AG08395 (cell line): Measurements from ENCODE around the gene PHACTR3.

Experiments
- DNase-seq: peaks from one replicate; pipeline ENCODE4 v3.0.0; 2012; ENCODE audit warnings: mixed read lengths, low spot score

PHACTR3 gene

DNA sequence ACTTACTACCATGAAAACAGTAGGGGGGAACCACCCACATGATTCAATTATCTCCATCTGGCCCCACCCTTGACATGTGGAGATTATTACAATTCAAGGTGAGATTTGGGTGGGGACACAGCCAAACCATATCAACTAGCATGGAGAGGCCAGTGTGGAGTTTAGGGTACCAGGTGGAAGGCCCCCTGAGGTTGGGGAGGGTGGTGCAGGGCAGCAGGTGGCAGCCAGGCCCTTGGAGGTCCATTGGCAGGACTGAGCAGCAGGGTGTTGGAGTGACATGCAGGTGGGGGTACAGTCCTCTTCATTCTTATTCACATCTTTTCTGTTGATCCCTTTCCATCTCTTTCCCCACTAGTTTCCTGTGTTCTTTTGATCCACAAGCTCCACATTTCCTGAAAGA is 42.9 kb downstream of the PHACTR3 start:
- DNase-seq: no peak

DNA sequence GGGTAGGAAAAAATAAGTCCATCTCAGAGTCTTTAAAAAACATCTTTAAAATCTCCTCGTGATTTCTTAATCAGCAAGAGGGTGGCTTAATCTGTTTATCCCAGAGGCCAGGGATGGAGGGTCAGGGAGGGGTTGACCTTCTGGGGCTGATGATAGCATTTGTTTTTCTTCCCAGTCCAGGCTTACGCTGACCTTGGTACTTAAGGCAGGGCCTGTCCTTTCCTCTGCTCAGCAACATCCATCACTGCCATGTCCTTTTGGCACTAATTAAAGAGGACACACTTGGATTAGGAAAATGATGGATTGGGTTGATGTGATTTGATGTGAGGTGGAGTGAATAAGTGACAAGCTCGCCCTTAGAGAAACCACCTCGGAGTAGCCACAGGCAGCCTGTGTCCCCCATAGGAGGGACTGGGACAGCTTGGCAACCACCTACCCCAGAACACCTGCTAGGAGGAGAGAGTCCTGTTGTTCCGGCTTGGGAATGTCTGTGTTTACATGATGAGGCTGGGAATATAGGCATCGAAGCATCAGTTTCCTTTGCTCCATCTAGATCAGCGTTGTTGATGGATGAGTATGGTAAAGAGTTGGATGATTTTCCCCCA is 44.2 kb downstream of the PHACTR3 start:
- DNase-seq: no peak

- peak; percentile 24 for DNase-seq
These were observed 46.1 kb downstream of the PHACTR3 start for GRCh38 chr20:59650418-59650817.

DNA sequence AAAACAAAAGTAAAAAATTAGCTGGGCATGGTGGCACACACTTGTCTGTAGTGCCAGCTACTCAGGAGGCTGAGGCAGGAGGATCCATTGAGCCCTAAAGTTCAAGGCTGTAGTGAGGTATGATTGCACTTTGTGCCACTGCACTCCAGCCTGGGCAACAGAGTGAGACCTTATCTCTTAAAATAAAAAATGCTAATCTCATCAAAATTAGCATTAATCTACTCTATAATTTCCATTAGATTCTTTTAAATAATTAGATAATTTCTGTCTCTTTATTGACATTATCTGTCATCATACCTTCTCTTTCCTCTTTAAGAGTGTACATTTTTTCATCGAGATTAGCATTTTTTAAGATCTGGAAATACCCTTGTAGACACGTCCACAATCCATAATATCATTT is 48.0 kb downstream of the PHACTR3 start:
- DNase-seq: no peak

GRCh38 chr20:59656417-59656816 is 52.1 kb downstream of the PHACTR3 start:
- DNase-seq: no peak

DNA sequence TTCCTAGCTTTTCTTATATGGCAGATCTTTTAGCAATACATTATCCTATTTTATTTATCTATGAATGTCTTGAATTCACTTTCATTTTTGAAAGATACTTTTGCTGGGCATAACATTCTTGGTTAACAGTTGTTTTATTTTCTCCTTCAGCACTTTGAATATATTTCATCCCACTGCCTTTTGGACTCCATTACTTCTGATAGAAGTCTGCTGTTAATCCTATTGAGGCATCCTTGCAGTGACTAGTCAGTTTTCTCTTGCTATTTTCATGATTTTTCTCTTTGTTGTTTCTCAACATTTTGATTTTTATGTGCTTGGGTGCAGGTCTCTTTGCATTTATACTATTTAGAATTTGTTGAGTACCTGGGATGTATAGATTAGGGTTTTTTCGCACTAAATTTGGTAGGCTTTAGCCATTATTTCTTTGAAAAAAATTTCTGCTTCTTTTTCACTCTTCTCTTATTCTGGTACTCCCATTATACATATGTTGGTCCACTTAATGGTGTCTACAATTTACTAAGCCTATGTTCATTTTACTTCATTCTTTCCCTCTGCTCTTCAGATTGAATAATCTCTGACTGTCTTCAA is 53.2 kb downstream of the PHACTR3 start:
- no peak for DNase-seq

- no peak for DNase-seq
These were observed 56.1 kb downstream of the PHACTR3 start for GRCh38 chr20:59660471-59660870.

- no peak for DNase-seq
These were observed 56.8 kb downstream of the PHACTR3 start for GRCh38 chr20:59661153-59661552.

DNA sequence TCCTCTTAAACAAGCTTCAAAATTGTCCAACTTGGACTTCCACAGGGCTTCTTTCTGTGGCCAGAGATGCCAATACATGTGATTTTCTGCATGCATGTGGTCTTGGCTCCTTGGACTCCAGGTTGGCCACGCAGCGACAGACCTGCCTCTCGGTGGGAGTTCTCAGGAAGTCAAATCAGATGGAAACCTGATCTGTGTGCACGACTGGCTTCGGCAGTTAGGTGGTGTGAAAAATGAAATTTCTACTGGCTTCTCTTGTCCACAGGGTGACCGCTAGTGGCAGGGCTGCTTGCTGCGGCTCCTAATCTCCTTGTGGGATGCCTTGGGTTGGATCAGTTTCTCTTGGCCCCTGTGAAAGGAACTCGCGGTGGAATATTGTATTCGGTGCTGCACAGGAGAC is 57.3 kb downstream of the PHACTR3 start:
- DNase-seq: no peak

- no peak for DNase-seq
These were observed 57.8 kb downstream of the PHACTR3 start for GRCh38 chr20:59662161-59662560.

DNA sequence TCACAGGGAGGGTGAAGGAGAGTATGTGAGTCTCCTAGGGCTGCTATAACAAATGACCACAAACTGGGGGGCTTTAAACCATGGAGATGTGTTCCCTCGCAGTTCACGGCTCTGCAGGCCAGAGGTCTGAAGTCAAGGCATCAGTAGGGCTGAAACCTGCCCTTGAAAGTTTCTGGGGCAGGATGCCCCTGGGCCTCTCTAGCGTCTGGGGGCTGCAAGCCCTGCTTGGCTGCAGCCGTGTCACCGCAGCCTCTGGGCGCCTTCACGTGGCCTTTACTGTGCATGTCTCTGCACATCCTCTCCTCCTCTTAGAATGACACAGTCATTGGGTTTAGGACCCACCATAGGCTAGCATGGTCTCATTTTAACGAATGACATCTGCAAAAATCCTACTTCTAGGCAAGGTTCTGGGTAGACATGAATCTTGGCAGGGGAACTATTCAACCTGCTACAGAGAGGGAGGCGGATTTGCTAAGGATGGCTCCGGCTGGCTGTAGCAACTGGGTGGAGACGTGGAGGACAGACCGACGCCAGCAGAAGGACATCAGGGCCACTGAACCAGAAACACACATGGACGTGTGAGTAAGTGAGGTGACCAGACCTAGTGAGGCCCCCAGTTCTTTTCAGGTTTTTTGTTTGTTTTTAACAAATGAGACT is 58.6 kb downstream of the PHACTR3 start:
- no peak for DNase-seq

DNA sequence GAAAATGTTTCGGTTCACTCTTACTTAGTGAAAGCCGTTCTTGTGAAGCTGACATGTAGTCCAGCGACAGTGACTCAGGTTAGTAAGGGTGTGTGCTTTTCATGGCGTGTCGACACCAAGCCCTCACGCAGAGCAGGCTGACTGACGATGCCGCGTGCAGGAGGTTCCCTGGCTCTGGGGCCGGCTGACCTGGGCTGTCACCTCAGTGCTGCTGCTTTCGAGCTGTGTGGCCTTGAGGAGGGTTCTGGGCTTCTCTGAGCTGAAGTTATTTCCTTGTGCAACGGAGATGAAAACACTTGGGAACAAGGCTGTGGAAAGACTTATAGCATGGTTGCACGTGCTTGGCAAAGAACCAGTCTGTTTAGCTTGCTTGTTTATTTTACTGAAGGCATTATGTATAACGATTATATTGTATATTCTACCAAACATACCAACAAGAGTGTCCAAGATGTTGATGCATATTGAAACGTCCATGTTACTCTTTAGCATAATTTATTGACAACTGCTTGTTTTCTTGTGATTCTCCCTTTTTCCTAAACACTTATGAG is 59.2 kb downstream of the PHACTR3 start:
- DNase-seq: no peak

GRCh38 chr20:59664421-59664941 is 60.1 kb downstream of the PHACTR3 start:
- DNase-seq: no peak

DNA sequence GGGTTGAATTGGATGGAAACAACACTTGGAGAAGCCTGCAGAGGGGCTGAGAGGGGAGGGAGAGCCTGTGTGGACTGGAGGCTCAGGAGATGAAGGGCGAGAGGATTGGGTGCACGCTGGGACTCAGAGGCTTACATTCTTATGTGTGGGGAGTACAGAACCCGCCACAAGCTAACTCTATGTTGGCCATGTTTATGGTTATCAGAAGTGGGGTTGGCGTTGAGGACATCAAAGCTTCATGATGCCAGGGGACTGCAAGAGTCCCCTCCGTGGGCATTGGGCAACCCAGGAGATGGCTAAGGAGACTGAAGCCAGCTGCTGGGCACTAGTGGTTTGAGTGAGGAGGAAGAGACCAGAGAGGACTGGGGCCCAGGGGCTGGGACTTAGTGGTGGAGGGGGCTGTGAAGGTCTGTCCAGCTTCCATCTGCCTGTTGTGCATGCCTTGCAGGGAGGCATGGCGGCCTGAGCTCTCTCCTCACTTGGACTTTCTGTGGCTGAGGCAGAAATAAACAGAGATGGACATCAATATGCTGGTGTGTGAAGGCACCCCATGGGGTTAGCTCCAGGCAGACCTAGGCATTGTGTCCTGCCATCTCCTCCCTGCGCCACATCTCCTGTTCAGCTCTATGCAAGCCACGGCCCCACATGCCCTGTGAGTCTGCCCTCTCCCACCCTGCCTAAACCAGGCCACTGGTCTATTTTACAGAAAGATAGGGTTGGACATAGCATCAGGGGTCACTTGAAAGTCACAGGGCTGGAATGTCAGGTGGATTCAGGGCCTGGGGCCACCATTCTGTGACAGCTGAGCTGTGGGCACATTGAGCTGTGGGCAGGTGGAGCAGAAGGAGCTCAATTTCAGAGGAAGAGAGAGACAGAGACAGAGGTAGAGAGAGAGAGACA is 61.6 kb downstream of the PHACTR3 start:
- DNase-seq: no peak

- DNase-seq: no peak
These were observed 62.2 kb downstream of the PHACTR3 start for GRCh38 chr20:59666586-59666985.

- DNase-seq: no peak
These were observed 62.8 kb downstream of the PHACTR3 start for GRCh38 chr20:59667131-59667530.

GRCh38 chr20:59667981-59668515 is 63.7 kb downstream of the PHACTR3 start:
- DNase-seq: no peak

DNA sequence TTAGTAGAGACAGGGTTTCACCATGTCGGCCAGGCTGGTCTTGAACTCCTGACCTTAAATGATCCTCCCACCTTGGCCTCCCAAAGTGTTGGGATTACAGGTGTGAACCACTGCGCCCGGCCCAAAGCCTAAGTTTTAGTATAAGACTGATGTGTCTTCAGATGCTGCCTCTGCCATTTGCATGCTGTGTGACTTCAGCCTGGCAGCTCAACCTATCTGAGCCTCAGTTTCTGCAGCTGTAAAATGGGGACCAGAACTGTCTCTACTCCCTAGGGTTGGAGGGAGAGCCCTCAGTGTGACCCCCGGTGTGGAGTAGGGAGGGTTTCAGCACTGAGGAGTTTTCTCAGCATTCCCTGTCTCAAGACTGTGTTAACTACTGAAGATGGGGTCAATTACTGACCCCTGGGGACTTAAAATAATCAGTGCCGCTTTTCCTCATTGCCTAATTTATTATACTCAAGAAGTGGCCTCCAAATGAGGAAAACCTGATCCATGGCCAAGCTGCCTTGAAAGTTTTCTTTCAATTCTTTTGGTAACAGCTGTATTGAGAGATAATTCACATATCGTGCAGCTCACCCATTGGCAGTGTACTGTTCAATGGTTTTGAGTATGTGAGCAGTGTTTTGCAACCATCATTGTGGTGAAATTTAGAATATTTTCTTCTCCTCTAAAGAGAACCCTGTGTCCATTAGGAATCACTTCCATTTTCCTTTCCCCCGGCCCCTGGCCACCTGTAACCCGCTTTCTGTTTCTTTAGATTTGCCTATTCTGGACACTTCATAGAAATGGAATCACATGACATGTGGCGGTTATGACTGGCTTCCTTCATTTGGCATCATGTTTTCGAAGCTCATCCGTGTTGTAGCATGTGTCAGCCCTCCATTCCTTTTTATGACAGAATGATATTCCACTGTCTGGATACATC is 64.8 kb downstream of the PHACTR3 start:
- DNase-seq: no peak

DNA sequence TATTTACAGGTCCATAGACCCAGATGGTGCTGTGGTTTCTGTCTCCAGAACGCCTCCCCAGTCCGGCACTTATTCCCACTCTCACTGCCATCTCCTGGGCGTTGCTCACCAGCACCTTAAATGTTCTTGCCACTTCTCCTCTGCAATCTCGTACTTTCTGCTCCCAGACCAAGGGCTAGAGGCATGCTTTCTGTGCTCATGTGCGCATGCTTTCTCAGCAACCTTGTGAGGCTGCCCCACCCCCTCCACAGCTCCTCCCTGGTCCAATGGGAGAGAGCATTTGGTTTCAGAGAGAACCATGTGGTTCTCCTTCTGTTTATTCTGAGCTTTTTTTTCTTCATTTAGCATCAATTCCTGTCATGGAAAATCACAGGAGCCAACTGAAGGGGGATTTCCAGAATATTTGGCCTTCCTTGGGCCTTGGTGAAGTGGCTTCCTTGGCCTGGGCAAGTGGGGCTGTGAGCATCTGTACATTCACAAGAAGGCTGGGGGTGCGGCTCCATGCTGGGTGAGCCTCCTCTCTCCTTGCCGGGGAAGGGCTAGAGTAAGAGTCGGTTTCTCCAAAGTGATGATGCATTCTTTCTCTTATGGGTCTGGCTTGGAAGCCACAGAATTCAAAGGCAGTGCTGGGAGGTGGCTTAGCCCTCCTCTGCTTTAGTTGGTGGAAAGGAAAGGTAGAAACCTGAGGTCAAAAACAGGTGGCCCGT is 66.6 kb downstream of the PHACTR3 start:
- no peak for DNase-seq
